Stimulated activated CD8-positive, alpha-beta memory T cell treated with anti-CD3 and anti-CD28 coated beads, Interleukin-4, amount 100 ng/mL, for 4 hours (primary cell): ENCODE data around the gene KRTAP12-4.
"Not testable (repeated sequence)": the region's sequence is repeated elsewhere in the genome, so short reads cannot be mapped to it uniquely, and the experiment has no call there.

Source experiments
- DNase-seq, 2 donors: peaks; one replicate each; pipeline ENCODE4 v3.0.0-alpha.2; 2020; ENCODE audit warnings: low read depth in 2 of 2, low spot score in 1 of 2

The KRTAP12-4 gene

DNA sequence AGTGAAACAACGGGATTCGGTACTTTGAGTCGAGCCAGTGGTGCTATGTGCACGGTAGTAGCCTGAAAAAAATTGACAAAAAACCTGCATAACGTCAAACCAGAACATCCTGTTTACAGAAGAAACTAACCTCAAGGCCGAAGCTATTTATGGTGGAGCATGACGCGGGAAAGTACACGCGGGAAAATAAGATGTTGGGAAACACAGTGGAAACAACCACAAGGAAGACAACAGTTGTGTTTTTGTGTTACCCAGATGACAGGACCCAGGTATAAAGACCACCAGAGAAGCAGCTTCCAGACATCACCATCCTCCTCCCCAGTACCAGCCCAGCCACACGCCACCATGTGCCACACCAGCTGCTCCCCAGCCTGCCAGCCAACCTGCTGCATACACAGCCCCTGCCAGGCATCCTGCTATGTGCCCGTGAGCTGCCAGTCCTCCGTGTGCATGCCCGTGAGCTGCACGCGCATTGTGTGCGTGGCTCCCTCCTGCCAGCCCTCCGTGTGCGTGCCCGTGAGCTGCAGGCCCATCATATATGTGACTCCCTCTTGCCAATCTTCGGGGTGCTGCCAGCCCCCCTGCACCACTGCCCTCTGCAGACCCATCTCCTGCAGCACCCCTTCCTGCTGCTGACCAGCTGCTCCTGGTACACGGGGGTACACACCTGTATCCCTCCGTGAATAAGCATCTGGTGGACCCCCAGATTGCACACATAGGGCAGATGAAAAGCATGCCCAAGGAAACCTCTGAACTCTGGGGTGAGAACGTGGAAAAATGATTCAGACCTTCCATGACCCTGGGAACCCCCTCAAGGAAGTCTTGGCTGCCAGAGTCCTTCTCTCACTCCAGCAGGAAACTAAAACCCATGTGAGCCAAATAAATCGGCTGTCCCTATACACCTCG, 3.4 kb upstream of the KRTAP12-4 start, which contains the start of gene KRTAP12-3:
TSS of gene KRTAP12-3 (plus strand) at position 298 of the 906 bp plus-strand sequence. CDS start at position 346, 48 bp downstream.
- DNase-seq: no peak

DNA sequence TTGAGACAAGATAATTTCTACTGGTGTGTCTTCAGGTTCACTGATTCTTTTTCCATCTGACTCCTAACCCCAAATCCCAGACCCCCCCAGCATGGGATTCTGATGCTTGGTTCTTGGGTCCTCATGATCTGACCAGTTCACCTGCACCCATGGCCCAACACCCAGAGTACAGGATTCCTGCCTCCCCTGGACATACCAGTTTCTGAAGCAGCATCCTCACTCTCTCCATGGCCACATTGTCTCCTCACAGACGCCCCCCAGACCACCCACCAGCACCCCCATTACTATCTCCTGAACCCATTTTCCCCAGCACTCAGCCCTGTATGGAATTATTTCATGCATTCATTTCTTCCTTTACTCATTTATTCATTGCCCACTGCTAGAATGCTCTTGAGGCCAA, 2.4 kb upstream of the KRTAP12-4 start:
- no peak for DNase-seq

DNA sequence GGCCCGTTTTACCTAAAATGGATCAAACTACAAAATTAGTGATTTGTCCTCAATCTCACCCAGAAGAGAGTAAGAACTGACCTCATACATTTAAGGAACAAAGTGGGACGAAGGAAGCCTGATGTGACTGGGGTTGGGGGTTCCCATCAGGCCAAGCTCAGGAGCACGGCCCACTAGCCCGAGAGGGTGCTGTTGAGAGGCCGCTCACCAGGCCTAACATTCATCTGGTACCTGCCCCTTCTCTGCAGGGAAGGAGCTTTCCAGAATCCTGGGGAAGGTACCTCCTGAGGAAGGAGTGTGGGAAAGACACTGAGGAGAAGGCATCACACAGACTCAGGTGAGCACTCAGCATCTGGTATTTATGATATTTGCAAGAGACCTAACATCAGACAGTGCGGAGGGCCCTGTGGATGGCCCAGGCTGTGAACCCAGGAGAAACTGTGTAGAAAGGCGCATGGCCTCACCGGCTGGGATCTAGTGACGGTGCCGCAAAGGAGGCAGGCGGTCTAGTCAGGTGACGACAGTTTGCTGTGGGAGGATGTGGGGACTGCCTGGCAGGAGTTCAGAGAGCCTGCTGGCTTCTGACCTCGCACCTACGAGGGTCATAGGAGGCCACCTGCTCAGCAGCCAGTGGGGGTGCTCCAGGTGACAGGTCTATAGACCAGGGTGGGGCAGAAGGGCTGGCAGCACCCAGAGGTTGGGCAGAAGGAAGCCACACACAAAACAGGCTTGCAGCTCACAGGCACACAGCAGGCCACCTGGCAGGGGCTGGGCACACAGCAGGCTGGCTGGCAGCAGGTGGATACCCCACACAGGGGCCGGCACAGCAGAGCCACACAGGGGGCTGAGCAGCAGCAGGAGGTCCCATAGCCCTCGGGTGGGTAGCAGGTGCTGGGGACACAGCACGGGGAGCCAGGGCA, 543 bp downstream of the KRTAP12-4 start:
- no peak for DNase-seq

DNA sequence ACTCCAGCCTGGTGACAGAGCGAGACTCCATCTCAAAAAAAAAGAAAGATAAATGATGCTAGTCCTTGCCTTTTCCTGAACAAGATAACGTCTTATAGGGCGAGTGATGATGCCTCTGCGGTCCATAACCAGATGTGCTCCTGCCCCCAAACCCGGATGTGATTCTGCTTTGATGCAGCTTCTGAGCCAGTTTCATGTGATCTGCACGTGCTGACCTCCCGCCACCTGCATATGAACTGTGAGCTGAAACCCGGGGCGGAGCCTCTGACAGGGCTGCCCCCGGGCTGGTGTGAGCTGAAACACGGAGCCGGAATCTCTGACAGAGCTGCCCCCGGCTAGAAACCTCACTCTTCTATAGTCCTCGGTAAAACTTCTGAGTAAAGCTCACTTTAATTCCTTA, 1.3 kb downstream of the KRTAP12-4 start:
- DNase-seq: no peak

DNA sequence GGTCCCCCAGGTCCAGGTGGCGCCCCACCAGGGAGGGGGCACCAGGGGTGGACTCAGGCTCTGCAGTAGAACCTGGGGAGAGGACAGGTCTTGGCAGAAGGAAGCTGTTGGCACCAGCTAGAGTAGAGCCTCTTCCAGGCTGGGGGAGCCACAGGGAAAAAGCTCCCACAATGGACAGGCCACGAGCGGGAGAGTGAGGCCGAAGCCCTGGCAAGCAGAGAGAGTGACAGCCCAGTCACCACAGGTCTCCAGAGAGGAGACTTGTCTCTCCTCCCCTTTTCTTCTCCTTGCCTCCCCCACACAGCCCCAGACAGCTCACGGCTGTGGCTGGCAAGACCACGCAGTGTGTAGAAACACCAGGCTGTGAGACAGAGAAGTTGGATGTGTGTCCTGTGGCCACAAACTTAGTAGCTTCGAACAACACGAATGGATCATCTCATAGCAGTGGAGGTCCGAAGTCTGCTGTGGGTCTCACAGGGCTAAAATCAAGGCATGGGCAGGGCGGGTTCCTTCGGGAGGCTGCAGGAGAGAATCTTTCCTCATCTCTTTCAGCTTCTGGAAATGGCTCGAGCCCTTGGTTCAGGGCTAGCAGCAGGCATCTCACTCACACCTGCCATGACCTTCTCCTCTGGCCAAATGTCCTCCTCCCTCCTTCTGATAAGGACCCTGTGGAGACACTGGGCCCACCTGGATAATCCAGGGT, 3.3 kb downstream of the KRTAP12-4 start:
- no peak for DNase-seq

DNA sequence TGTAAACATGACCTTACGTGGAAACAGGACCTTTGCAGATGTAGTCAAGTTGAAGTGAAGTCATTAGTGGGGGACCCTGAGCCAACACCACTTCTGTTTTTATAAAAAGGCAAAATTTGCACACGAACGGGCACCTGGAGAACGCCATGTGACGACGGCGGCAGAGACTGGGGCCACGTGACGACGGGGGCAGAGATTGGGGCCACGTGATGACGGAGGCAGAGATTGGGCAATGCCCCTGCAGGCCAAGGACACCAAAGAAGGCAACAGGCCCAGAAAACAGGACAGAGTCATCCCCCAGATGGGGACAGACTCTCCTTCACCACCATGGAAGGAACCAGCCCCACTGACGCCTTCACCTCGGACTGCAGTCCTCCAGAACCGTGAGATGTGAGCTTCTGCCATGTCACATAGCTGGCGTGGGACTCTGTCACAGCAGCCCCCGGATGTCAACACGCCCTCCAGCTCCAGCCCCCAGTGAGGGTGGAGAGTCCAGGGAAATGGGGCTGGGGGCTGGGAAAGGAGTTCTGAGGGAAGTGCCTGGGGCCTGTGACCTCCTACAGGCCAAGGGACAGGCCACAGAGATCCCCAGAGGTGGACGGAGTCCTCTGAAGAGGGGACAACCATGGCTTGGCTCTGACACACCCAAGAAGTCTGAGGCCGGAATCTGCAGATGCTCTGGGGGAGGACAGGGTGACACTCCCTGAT, 4.0 kb downstream of the KRTAP12-4 start:
- no peak for DNase-seq

DNA sequence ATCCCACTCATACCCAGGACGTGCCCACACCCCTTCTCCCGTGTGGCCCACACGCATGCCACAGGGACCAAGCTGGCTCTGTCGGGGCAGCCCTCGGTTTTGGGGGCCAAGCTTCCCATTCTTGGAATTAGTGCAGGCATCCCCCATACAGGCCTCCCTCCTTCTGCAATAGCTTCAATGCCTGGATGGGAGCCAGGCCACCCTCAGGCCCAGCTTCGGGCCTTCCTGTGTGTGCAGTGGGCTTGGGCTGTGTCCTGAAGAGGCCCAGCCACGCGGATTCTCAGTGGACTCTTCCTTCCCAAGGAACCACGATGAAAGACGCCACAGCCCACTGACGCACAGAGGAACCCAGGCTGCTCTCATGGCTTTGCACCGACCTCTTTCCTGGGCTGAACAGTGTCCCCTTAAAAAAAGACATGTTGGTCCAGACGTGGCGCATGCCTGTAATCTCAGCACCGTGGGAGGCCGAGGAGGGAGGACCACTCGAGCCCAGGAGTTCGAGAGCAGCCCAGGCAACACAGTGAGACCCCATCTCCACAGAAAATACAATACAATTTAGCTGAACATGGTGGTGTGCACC, 4.8 kb downstream of the KRTAP12-4 start:
- DNase-seq: no peak

DNA sequence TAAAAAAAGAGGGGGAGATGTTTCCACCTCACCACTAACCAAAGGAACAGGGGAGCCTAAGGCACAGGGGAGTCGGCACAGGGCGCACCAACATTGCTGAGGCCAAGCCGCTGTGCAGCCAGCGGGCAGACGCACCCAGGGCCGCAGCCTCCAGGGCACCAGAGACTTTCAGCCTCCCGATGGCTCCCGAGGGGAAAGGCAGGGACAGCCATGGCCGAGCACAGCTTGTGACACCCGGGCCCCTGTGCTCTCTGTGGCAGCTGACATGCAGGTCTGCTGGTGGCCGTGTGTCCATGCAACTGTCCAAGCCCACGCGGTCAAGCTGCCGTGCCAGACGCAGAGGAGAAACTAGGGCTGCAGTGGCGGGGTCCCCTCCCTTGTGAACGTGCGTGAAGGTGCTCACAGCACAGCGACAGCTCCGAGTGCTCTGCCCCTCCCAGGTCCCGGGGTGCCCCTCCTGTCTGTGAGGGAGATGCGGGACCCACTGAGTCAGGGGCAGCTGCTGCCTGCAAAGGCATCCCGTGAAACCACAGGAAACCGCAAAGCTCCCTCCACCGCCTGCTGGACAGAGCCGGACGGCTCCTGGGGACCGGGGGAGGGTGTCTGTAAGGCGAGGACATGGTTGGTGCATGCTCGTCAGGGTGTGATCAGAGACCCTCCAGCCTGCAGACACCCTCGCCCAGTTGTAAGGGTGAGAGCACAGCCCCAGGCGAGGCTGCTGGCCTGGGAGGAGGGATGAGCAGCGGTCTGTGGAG, 5.7 kb downstream of the KRTAP12-4 start:
- no peak for DNase-seq

DNA sequence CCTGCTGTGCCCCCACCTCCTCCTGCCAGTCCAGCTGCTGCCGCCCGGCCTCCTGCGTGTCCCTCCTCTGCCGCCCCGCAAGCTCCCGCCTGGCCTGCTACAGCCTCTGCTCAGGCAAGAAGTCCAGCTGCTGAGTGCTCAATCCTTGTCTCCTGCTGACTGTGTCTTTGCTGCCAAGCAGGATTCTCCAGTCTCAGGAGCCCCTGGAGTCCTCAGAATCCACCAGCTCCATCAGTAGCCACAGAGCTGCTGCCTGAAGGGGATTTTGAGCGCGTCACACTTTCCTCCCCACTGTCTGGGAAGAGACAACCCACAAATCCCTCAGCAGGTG, 7.3 kb downstream of the KRTAP12-4 start:
- no peak for DNase-seq

DNA sequence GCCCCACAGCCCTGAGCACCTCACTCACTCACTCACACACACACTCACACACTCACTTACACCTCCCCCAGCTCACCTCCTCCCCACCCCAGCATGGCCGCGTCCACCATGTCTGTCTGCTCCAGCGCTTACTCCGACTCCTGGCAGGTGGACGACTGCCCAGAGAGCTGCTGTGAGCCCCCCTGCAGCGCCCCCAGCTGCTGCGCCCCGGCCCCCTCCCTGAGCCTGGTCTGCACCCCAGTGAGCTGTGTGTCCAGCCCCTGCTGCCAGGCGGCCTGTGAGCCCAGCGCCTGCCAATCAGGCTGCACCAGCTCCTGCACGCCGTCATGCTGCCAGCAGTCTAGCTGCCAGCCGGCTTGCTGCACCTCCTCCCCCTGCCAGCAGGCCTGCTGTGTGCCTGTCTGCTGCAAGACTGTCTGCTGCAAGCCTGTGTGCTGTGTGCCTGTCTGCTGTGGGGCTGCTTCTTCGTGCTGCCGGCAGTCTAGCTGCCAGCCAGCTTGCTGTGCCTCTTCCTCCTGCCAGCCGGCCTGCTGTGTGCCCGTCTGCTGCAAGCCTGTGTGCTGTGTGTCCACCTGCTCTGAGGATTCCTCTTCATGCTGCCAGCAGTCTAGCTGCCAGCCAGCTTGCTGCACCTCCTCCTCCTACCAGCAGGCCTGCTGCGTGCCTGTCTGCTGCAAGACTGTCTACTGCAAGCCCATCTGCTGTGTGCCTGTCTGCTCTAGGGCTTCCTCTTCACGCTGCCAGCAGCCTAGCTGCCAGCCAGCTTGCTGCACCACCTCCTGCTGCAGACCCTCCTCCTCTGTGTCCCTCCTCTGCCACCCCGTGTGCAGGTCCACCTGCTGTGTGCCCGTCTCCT, 7.9 kb downstream of the KRTAP12-4 start, which contains the start of gene KRTAP10-11:
TSS of gene KRTAP10-11 (plus strand) at position 49 of the 856 bp plus-strand sequence. CDS start at position 94, 45 bp downstream.
- DNase-seq: not testable (repeated sequence)

DNA sequence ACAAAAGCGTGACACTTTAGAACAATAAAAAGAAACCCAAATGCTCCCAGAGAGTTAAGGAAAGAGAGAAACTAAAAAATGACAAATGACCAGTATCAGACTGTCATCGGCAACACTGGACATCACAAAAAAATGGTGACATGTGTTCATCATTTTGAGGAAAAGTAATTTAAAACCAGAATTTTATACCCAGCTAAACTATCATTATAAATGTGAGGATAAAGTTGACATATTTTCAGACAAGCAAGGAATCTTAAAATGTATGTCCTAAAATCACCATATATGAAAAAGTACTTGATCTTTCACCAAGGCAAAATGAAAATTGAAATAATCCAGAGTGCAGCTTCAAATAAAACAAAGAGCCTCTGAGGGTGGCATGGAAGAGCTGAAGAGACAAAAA, 9.6 kb downstream of the KRTAP12-4 start:
- no peak for DNase-seq

DNA sequence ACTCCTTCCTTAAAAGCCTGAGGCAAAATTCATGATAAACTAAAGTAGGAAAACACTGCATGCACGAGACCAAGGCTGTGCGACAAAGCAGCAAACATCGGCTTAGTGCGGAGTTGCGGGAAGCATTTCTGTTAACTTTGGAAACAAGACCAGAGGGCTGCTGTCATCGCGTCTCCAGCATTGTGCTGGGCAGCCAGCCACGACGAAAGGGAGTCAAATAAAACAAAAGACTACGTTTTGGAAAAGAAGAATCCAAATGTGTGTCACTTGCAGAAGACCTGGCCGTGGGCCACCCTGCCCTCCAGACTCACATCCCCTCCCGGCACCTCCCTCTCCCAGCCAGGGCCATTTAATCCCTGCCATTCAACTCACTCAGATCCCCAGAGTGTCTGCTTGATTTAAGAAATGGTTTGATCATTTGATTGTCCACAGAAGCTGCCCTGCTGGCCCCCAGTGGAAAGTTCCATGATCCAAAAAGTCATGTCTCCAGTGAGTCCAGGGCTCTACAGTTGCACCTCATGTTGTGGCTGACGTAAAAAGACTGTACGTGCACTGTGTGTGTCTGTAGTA, 10.6 kb downstream of the KRTAP12-4 start:
- no peak for DNase-seq

DNA sequence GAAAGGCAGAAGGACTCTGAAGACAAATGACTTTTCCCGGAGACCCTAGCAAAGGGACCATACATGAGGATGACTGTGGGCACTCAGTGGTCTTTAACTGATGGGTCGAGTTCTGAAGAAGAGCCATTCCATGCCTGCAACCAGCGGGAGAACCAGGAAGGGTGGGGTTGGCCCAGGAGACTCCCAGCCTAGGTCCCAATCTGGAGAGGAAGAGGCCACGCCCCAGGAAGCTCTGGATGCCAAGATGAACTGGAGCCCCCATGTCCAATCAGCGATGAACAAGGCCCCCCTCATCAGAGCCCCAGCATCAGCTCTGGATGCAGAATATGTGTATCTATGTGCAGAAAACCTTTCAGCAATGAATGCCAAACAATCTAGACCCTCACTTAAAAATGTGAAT, 13.7 kb downstream of the KRTAP12-4 start:
- no peak for DNase-seq

DNA sequence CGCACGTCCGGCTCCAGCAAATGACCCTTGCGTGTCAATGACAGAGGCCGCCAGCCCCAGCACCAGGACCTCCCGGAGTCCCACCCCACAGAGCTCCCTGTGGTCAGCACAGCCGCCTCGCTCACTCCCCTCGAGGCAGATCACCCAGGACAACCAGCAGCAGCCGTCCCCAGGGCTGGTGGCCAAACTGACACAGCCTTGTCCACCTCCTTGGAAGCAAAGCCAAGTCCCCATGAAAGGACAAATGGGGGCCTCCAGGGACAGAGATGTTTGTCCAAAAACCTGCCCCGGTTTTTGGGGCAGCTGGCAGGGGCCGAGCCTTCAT, 15.2 kb downstream of the KRTAP12-4 start:
- DNase-seq: no peak

DNA sequence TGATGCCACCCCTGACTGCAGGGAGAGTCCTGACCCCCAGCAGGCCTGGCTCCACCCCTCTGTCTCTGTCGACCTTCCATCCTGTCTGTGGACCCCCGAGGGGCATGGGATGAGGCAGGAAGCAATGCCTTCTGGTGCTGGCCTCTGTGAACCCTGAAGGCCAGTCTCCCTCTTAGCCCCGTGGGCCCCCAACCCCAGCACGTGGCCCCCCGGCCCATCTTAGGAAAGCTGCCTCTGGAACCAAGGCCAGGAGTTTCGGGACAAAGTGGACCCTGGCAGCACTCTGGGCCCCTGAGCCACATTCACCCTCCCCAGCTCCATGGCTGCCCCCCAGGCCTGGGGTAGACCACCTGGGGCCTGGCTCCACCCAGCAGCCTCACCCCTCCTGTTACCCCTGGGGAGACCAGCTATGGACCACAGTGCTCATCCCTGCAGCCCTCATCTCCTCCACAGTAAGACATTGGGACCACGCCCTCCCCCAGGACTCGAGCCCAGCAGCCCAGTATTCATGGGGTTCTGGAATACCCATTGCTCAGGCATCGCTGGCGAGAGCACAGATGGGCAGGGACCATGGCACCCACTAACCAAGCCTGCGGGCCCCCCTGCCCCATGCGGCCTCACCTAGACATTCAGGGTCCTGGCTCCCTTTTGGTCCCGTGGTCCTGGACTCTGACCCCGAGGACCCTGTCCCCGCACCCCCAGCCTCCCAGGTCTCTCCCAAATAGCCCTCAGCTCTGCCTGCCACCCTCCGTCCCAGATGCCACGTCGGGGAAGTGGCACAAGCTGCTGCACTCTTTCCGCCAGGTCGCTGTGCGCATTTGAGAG, 15.7 kb downstream of the KRTAP12-4 start:
- not testable (repeated sequence) for DNase-seq

DNA sequence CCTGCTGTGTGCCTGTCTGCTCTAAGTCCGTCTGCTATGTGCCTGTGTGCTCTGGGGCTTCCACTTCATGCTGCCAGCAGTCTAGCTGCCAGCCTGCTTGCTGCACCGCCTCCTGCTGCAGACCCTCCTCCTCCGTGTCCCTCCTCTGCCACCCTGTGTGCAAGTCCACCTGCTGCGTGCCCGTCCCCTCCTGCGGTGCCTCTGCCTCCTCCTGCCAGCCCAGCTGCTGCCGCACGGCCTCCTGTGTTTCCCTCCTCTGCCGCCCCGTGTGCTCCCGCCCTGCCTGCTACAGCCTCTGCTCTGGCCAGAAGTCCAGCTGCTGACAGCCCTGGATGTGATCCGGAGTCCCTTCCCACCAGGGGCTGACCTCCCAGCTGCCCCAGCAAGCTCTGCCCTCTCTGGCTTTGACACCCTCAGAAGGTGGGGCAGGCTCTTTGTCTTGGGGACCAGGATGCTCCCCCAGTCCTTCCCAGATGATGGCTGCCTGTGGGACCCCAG, 16.6 kb downstream of the KRTAP12-4 start:
- DNase-seq: not testable (repeated sequence)
